Suppressor macrophage (primary cell): Measurements from ENCODE around the gene LDB2.
A peak's percentile ranks its signal among the peaks of the same experiment; 100 is the strongest.
"Not testable (repeated sequence)": the region's sequence is repeated elsewhere in the genome, so short reads cannot be mapped to it uniquely, and the experiment has no call there.

Source experiments
- DNase-seq, 4 experiments: peaks; one replicate each; pipeline ENCODE4 v3.0.0-alpha.2; 2020 to 2022
- total RNA-seq, 17 experiments: gene quantifications; one replicate each; lab custom pipeline; 2026; ENCODE audit warnings: mixed read lengths in 6 of 17, inconsistent platforms in 3 of 17; lab: John Stamatoyannopoulos, UW

LDB2 gene
- 0 to 3.2 (median 0) reads per million in 17 experiments for total RNA-seq

GRCh38 chr4:16897991-16898827, at the start of gene LDB2:
Gene LDB2, minus strand, starts transcription at chr4:16898645.
- no peak for DNase-seq

DNA sequence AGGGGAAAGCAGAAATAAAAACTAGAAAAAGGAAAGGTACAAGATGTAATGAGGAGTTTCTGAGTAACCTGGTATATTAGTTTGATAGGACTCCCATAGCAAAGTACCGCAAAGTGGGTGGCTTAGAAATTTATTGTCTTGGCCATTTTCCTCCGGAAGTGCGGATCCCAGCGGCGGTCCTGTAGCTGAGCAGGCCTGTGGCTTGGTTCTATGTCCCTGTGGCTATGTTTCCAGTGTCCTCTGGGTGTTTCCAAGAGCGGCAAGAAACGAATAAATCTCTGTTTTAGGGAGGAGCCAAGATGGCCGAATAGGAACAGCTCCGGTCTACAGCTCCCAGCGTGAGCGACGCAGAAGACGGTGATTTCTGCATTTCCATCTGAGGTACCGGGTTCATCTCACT, 44.0 kb upstream of the LDB2 start:
- peak in 1 of 4 experiments; percentile 13 for DNase-seq

- no peak for DNase-seq
Observed at GRCh38 chr4:16939178-16939577, 40.7 kb upstream of the LDB2 start.

GRCh38 chr4:16938512-16939040, 40.1 kb upstream of the LDB2 start:
- no peak for DNase-seq

- no peak for DNase-seq
Observed at GRCh38 chr4:16931339-16932305, 33.2 kb upstream of the LDB2 start.

GRCh38 chr4:16926214-16926613, 27.8 kb upstream of the LDB2 start:
- DNase-seq, result no peak

GRCh38 chr4:16918716-16919115, 20.3 kb upstream of the LDB2 start:
- not testable (repeated sequence) for DNase-seq

- DNase-seq, result peak; percentile 59 to 72 (median 62)
Observed at GRCh38 chr4:16916719-16917337, 18.4 kb upstream of the LDB2 start.

- no peak for DNase-seq
Observed at GRCh38 chr4:16916031-16916430, 17.6 kb upstream of the LDB2 start.

DNA sequence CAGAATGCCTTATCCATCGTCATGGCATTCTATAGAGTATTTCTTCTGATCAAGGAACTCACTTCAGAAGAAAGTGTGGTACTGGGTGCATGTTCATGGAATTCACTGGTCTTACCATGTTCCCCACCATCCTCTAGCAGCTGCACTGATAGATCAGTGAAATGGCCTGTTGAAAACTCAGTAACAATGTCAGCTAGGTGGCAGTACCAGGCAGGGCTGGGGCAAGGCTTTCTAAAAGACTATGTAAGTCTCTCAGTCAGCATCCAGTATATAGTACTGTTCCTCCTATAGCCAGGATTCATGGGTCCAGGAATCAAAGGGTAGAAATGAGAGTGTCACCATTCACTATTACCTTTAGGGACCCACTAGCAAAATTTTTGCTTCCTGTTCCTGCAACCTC, 15.8 kb upstream of the LDB2 start:
- no peak for DNase-seq

- DNase-seq, result no peak
Observed at GRCh38 chr4:16912896-16913295, 14.5 kb upstream of the LDB2 start.

DNA sequence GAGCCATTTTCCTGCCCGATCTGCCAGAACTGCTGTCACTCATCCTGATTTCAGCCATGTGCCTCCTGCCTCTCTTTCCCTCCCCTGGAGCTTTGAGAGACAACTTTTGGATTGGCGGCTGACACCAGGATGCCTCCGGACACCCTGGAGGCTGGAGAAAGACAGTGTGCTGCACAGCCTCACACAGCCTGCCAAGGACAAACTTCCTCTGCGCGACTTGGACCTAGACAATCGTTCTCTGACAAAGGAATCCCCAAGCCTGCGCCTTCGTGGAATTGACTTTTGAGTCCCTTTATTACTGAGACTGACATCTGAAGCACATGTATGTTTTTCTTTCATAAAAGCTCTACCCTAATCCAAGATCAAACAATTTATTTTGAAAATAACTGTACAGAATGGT, 10.8 kb upstream of the LDB2 start:
- DNase-seq, result no peak

GRCh38 chr4:16908377-16909021, 10.1 kb upstream of the LDB2 start:
- DNase-seq, result no peak

- no peak for DNase-seq
Observed at GRCh38 chr4:16900325-16900724, 1.9 kb upstream of the LDB2 start.

GRCh38 chr4:16896881-16897750, 1.3 kb downstream of the LDB2 start:
- DNase-seq, result no peak

- DNase-seq, result no peak
Observed at GRCh38 chr4:16894406-16894805, 4.0 kb downstream of the LDB2 start.

DNA sequence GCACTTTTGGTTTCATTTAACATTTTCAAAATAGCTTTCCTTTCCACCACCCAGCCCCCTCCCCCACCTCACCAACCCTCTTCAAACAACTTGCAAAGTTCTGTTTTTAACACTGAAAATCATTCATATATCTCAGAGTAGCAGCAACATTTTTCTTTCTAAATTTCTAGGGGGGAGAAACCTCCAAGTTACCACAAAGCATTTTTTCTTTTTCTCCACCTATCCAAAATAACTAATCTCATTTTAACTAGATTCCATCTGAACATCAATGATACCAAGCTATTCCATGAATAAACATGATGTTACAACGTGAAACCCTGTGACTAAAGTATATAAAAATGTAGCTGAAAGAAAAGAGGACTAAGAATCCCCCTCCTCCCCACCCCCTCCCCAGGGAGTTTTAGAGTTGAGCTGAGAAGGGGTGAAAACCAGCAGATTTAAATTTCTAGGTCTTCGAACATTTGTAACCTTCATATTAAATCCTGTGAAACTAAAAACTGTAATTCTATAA, 5.2 kb downstream of the LDB2 start:
- peak in 1 of 4 experiments; percentile 13 for DNase-seq

- DNase-seq, result no peak
Observed at GRCh38 chr4:16890651-16891050, 7.8 kb downstream of the LDB2 start.

DNA sequence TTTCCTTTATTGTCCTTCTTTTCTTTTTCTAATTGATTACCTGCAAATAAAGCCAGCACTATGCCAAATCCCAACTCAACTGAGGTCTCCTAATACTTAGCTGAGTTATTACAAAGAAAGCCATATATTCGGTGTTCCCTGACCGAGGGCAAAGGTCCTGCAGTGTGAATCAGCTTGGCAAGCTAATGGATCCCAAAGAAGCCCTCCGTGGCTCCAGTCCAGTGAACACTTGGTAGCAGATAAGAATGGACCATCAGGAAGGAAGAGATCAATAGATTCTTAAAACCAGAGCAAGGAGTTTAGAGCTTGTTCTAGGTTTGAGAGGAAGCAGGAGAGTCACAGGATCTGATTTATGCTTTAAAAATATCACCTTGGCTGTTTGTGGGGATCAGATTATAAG, 8.5 kb downstream of the LDB2 start:
- no peak for DNase-seq

GRCh38 chr4:16887887-16888286, 10.6 kb downstream of the LDB2 start:
- no peak for DNase-seq
